ENCODE data around the gene C16orf82.
"Not testable (repeated sequence)": the region's sequence is repeated elsewhere in the genome, so short reads cannot be mapped to it uniquely, and the experiment has no call there.

Gene C16orf82

GRCh38 chr16:27085182-27085581 lies 18.5 kb downstream of the C16orf82 start:
- no peak overlapping the region for H2AFZ ChIP-seq (ENCODE audit: insufficient read depth, low read length, poor library complexity)
- H3K14ac ChIP-seq (ENCODE audit: low read length): no peak overlapping the region
- H3K36me3 ChIP-seq (ENCODE audit: control insufficient read depth in 1 of 2, insufficient read depth in 2 of 2, low read length in 2 of 2): no peaks in the 10 kb centered on the region
- no peak overlapping the region for H2AK5ac ChIP-seq (ENCODE audit: low read length)
- H2BK120ac ChIP-seq (ENCODE audit: insufficient read depth, low read length, poor library complexity): no peak overlapping the region
- no peak overlapping the region for H3K9ac ChIP-seq (ENCODE audit: low read length)
- H3K27me3 ChIP-seq (ENCODE audit: insufficient read depth, low read length): no peaks in the 10 kb centered on the region
- H3K79me2 ChIP-seq (ENCODE audit: control insufficient read depth, insufficient read depth, low read length, poor library complexity): no peaks in the 10 kb centered on the region
- no peak overlapping the region for H2BK12ac ChIP-seq (ENCODE audit: low read length)
- WGBS (ENCODE audit: extremely low coverage, insufficient coverage, insufficient read length): no CpG with 5 or more reads among the region's 6 CpGs
- no peak overlapping the region for H4K12ac ChIP-seq (ENCODE audit: low read depth, low read length)
- no peaks in the 10 kb centered on the region for H3K4me1 ChIP-seq (ENCODE audit: control insufficient read depth in 1 of 2, insufficient read depth in 2 of 2, low read length in 2 of 2)
- no peak overlapping the region for H3K18ac ChIP-seq (ENCODE audit: low read length)
- no peak overlapping the region for H3K4ac ChIP-seq (ENCODE audit: low read depth, low read length)
- H3K79me1 ChIP-seq (ENCODE audit: low read length): no peaks in the 10 kb centered on the region
- no peak overlapping the region for H4K91ac ChIP-seq (ENCODE audit: low read depth, low read length)
- H2BK5ac ChIP-seq (ENCODE audit: low read depth, low read length, poor library complexity): no peak overlapping the region
- H4K8ac ChIP-seq (ENCODE audit: low read depth, low read length): no peak overlapping the region
- no peak overlapping the region for H3K4me3 ChIP-seq (ENCODE audit: low read depth, low read length)
- no peak for DNase-seq
- H3K27ac ChIP-seq (ENCODE audit: low read depth, low read length): no peak overlapping the region
- no peak overlapping the region for H3K23ac ChIP-seq (ENCODE audit: low read length)
- H3K9me3 ChIP-seq (ENCODE audit: insufficient read depth, low read depth, low read length): no peaks in the 10 kb centered on the region
- H3K4me2 ChIP-seq (ENCODE audit: low read length): no peak overlapping the region

- H3K27ac ChIP-seq (ENCODE audit: low read depth, low read length); H3K36me3 ChIP-seq (ENCODE audit: control insufficient read depth in 1 of 2, insufficient read depth in 2 of 2, low read length in 2 of 2); H3K9me3 ChIP-seq (ENCODE audit: insufficient read depth, low read depth, low read length); H3K27me3 ChIP-seq (ENCODE audit: insufficient read depth, low read length); H2BK5ac ChIP-seq (ENCODE audit: low read depth, low read length, poor library complexity); H4K91ac ChIP-seq (ENCODE audit: low read depth, low read length); H3K14ac ChIP-seq (ENCODE audit: low read length); H2AFZ ChIP-seq (ENCODE audit: insufficient read depth, low read length, poor library complexity); H3K79me2 ChIP-seq (ENCODE audit: control insufficient read depth, insufficient read depth, low read length, poor library complexity); H3K18ac ChIP-seq (ENCODE audit: low read length); H4K12ac ChIP-seq (ENCODE audit: low read depth, low read length); H3K4me2 ChIP-seq (ENCODE audit: low read length); H3K4ac ChIP-seq (ENCODE audit: low read depth, low read length); H3K9ac ChIP-seq (ENCODE audit: low read length); H3K4me3 ChIP-seq (ENCODE audit: low read depth, low read length); H3K4me1 ChIP-seq (ENCODE audit: control insufficient read depth in 1 of 2, insufficient read depth in 2 of 2, low read length in 2 of 2); H4K8ac ChIP-seq (ENCODE audit: low read depth, low read length); H3K79me1 ChIP-seq (ENCODE audit: low read length); H2BK12ac ChIP-seq (ENCODE audit: low read length); H2BK120ac ChIP-seq (ENCODE audit: insufficient read depth, low read length, poor library complexity); H2AK5ac ChIP-seq (ENCODE audit: low read length); H3K23ac ChIP-seq (ENCODE audit: low read length); DNase-seq: not testable (repeated sequence)
- WGBS (ENCODE audit: extremely low coverage, insufficient coverage, insufficient read length): no CpG with 5 or more reads among the region's 9 CpGs
Measured at GRCh38 chr16:27086031-27086430, 19.3 kb downstream of the C16orf82 start.

- H2BK120ac ChIP-seq (ENCODE audit: insufficient read depth, low read length, poor library complexity): no peak overlapping the region
- H3K18ac ChIP-seq (ENCODE audit: low read length): no peak overlapping the region
- no peak overlapping the region for H4K12ac ChIP-seq (ENCODE audit: low read depth, low read length)
- WGBS (ENCODE audit: extremely low coverage, insufficient coverage, insufficient read length): no CpG with 5 or more reads among the region's 5 CpGs
- no peaks in the 10 kb centered on the region for H3K9me3 ChIP-seq (ENCODE audit: insufficient read depth, low read depth, low read length)
- no peak overlapping the region for H4K8ac ChIP-seq (ENCODE audit: low read depth, low read length)
- no peak overlapping the region for H3K4me3 ChIP-seq (ENCODE audit: low read depth, low read length)
- no peaks in the 10 kb centered on the region for H3K4me1 ChIP-seq (ENCODE audit: control insufficient read depth in 1 of 2, insufficient read depth in 2 of 2, low read length in 2 of 2)
- no peaks in the 10 kb centered on the region for H3K79me1 ChIP-seq (ENCODE audit: low read length)
- no peak overlapping the region for H3K4me2 ChIP-seq (ENCODE audit: low read length)
- H4K91ac ChIP-seq (ENCODE audit: low read depth, low read length): no peak overlapping the region
- H3K23ac ChIP-seq (ENCODE audit: low read length): no peak overlapping the region
- no peak overlapping the region for H2BK12ac ChIP-seq (ENCODE audit: low read length)
- H2BK5ac ChIP-seq (ENCODE audit: low read depth, low read length, poor library complexity): no peak overlapping the region
- no peak overlapping the region for H3K9ac ChIP-seq (ENCODE audit: low read length)
- no peak overlapping the region for H3K4ac ChIP-seq (ENCODE audit: low read depth, low read length)
- H2AK5ac ChIP-seq (ENCODE audit: low read length): no peak overlapping the region
- no peaks in the 10 kb centered on the region for H3K36me3 ChIP-seq (ENCODE audit: control insufficient read depth in 1 of 2, insufficient read depth in 2 of 2, low read length in 2 of 2)
- H3K27me3 ChIP-seq (ENCODE audit: insufficient read depth, low read length): no peaks in the 10 kb centered on the region
- H3K14ac ChIP-seq (ENCODE audit: low read length): no peak overlapping the region
- no peaks in the 10 kb centered on the region for H3K79me2 ChIP-seq (ENCODE audit: control insufficient read depth, insufficient read depth, low read length, poor library complexity)
- DNase-seq: no peak
- H2AFZ ChIP-seq (ENCODE audit: insufficient read depth, low read length, poor library complexity): no peak overlapping the region
- H3K27ac ChIP-seq (ENCODE audit: low read depth, low read length): no peak overlapping the region
Measured at GRCh38 chr16:27088216-27088615, 21.5 kb downstream of the C16orf82 start.

DNA sequence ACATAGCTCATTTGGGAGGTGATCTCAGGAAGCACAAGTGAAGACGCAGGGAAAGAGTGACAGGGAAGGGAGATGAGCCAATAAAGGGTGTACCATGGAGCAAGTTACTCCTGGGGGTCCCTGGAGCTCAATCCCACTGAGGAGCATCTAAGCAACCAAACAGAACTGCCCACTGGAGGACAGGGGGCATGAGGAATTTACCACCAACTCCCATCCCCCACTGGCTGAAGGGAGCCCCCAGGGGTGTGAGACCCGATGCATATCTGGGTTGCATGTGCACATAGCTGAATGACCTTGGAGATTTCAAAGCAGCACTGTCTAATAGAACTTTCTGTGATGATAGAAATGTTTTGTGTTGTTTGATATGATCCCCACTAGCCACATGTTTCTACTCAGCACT lies 29.6 kb downstream of the C16orf82 start:
- Histone ChIP-seq H2AK5ac (ENCODE audit: low read length) (no peak overlapping the region), H3K27ac (ENCODE audit: low read depth, low read length) (no peak overlapping the region), H3K4me3 (ENCODE audit: low read depth, low read length) (no peak overlapping the region), H4K12ac (ENCODE audit: low read depth, low read length) (no peak overlapping the region), H3K14ac (ENCODE audit: low read length) (no peak overlapping the region), H3K79me1 (ENCODE audit: low read length) (no peaks in the 10 kb centered on the region), H2BK5ac (ENCODE audit: low read depth, low read length, poor library complexity) (no peak overlapping the region), H3K36me3 (ENCODE audit: control insufficient read depth in 1 of 2, insufficient read depth in 2 of 2, low read length in 2 of 2) (no peaks in the 10 kb centered on the region), H2AFZ (ENCODE audit: insufficient read depth, low read length, poor library complexity) (no peak overlapping the region), H2BK12ac (ENCODE audit: low read length) (no peak overlapping the region), H4K8ac (ENCODE audit: low read depth, low read length) (no peak overlapping the region), H3K4ac (ENCODE audit: low read depth, low read length) (no peak overlapping the region), H3K79me2 (ENCODE audit: control insufficient read depth, insufficient read depth, low read length, poor library complexity) (no peaks in the 10 kb centered on the region), H2BK120ac (ENCODE audit: insufficient read depth, low read length, poor library complexity) (no peak overlapping the region), H3K4me1 (ENCODE audit: control insufficient read depth in 1 of 2, insufficient read depth in 2 of 2, low read length in 2 of 2) (no peaks in the 10 kb centered on the region), H3K9ac (ENCODE audit: low read length) (no peak overlapping the region), H3K23ac (ENCODE audit: low read length) (no peak overlapping the region), H4K91ac (ENCODE audit: low read depth, low read length) (no peak overlapping the region), H3K18ac (ENCODE audit: low read length) (no peak overlapping the region), H3K4me2 (ENCODE audit: low read length) (no peak overlapping the region), H3K27me3 (ENCODE audit: insufficient read depth, low read length) (no peaks in the 10 kb centered on the region), H3K9me3 (ENCODE audit: insufficient read depth, low read depth, low read length) (peaks cover 3% of the 10 kb centered on the region)
- no peak for DNase-seq
- WGBS (ENCODE audit: extremely low coverage, insufficient coverage, insufficient read length): no CpG with 5 or more reads among the region's 2 CpGs
